Calu3 (cell line): Measurements from ENCODE around the gene CIDEA. TPM values are rescaled to one million over a fixed set of nuclear protein-coding genes. Genes with fewer than 3 reads are reported as not detected.

Source experiments
- BruUV-seq: library from RNA; stranded (reverse); fragments of 400-500 nt; replicated peaks from 2 replicates; lab custom pipeline; 2021; lab: Mats Ljungman, UMichigan
- CTCF ChIA-PET: fragments of 300-600 bp; sonication (Branson Sonifier 250); formaldehyde crosslinking; loops from one replicate; lab custom pipeline; 2022; ENCODE audit warnings: antibody characterized with exemption; lab: Charles Lee
- DNase-seq: peaks from one replicate; pipeline ENCODE4 v3.0.0; 2022
- H3K27ac Mint-ChIP-seq: one replicate; pipeline ENCODE4 v1.8.0; 2022; ENCODE audit warnings: mixed read lengths; ENCODE audit not compliant: unreplicated experiment
- H3K27me3 Mint-ChIP-seq: one replicate; pipeline ENCODE4 v1.8.0; 2022; ENCODE audit warnings: mixed read lengths; ENCODE audit not compliant: unreplicated experiment
- H3K36me3 Mint-ChIP-seq: one replicate; pipeline ENCODE4 v1.8.0; 2022; ENCODE audit warnings: mild to moderate bottlenecking, moderate library complexity, mixed read lengths; ENCODE audit not compliant: insufficient read depth, unreplicated experiment
- H3K4me1 Mint-ChIP-seq: one replicate; pipeline ENCODE4 v1.8.0; 2022; ENCODE audit warnings: mild to moderate bottlenecking, low read depth, mixed read lengths; ENCODE audit not compliant: unreplicated experiment
- H3K4me3 Mint-ChIP-seq: one replicate; pipeline ENCODE4 v1.8.0; 2022; ENCODE audit warnings: mild to moderate bottlenecking, low read depth, moderate library complexity, mixed read lengths; ENCODE audit not compliant: unreplicated experiment
- H3K9me3 Mint-ChIP-seq: one replicate; pipeline ENCODE4 v1.8.0; 2022; ENCODE audit warnings: low read depth, mixed read lengths; ENCODE audit not compliant: unreplicated experiment
- intact Hi-C: fragments of 100-400 bp; cut with micrococcal nuclease; formaldehyde crosslinking; loops from one replicate; pipeline ENCODE4 v1.10.0; 2022; ENCODE audit not compliant: unreplicated experiment
- total RNA-seq: library from RNA; stranded (reverse); gene quantifications from 2 replicates; pipeline ENCODE4 v1.2.3, GENCODE V29; 2022
- TF ChIP-seq, protein P1 (sequence below): fragments of 200-600 bp; IDR thresholded peaks from one replicate; pipeline ENCODE4 v1.8.0; 2022; ENCODE audit warnings: antibody characterized with exemption; ENCODE audit not compliant: unreplicated experiment

CIDEA gene
- total RNA-seq, 1 experiment from 2014 or later = not detected

DNA sequence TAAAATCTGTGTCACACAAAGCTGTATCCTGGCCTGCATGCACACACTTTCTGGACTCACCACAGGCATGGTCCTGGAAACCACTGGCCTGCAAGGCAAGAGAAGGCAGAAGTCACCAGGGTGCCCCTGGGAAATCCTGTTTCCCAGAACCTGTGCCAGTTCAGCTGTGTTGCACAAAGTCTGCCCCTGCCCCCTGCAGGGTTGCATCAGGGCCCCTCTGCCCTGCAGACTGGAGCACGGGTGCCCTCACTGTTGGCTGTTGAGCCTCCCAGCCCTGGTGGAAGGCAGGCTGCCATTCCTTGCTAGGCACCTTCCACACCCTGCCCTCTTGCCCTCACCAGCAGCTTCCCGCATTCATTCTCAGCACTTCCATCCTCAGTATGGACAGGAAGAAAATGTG is 35.9 kb downstream of the CIDEA start:
- Mint-ChIP-seq H3K4me3 (no peak overlapping the region), H3K9me3 (no peaks in the 10 kb centered on the region), H3K36me3 (peaks cover 9% of the 10 kb centered on the region), H3K27ac (no peak overlapping the region), H3K4me1 (peaks cover 16% of the 10 kb centered on the region), H3K27me3 (peaks cover 28% of the 10 kb centered on the region)
- intact Hi-C loops = no loop called here
- DNase-seq = no peak
- TF ChIP-seq, protein P1, sequence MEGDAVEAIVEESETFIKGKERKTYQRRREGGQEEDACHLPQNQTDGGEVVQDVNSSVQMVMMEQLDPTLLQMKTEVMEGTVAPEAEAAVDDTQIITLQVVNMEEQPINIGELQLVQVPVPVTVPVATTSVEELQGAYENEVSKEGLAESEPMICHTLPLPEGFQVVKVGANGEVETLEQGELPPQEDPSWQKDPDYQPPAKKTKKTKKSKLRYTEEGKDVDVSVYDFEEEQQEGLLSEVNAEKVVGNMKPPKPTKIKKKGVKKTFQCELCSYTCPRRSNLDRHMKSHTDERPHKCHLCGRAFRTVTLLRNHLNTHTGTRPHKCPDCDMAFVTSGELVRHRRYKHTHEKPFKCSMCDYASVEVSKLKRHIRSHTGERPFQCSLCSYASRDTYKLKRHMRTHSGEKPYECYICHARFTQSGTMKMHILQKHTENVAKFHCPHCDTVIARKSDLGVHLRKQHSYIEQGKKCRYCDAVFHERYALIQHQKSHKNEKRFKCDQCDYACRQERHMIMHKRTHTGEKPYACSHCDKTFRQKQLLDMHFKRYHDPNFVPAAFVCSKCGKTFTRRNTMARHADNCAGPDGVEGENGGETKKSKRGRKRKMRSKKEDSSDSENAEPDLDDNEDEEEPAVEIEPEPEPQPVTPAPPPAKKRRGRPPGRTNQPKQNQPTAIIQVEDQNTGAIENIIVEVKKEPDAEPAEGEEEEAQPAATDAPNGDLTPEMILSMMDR = no peak
- no TSS peak for BruUV-seq
- CTCF ChIA-PET = no interaction called here

DNA sequence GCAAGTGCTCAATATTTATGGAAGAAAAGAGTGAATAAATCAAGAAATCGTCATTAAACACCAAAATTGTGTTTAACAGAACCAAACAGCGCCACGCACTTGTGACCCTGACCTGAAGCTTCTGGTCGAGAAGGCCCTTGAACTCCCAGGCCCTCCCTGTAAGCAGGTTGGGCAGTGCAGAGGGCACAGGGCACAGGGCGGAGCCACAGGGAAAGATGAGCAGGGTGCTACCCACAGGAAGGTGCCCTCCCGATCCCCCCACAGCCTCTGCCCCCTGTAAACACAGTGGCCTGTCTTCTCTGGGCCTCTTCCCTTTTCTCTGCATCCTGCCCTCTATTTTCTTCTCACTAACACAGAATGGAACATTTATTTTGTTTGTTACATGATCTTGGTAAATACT is 37.0 kb downstream of the CIDEA start:
- intact Hi-C loops = no loop called here
- no peak overlapping the region for H3K4me3 Mint-ChIP-seq
- H3K36me3 Mint-ChIP-seq = peaks cover 9% of the 10 kb centered on the region
- CTCF ChIA-PET = no interaction called here
- TF ChIP-seq, protein P1 = no peak
- H3K9me3 Mint-ChIP-seq = no peaks in the 10 kb centered on the region
- no TSS peak for BruUV-seq
- peaks cover 26% of the 10 kb centered on the region for H3K27me3 Mint-ChIP-seq
- H3K4me1 Mint-ChIP-seq = peaks cover 16% of the 10 kb centered on the region
- no peak overlapping the region for H3K27ac Mint-ChIP-seq
- DNase-seq = no peak

DNA sequence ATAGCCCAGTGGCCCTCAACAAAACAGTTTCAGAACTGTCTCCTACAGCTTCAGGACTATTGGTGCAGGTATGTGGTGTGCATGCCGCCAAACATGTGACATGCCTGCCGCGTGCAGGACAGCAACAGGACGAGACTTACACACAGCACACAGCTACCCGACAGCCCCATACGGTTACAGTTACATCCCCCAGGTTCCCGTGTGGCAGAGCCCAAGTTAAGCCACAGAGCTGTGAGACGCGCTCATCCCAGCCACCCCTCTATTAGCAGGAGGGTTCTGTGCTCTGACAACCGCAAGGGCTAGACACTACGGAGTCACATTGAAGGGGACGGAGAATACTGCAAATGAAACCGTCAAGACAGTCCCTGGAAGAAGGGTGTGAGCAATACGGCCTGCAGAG is 37.5 kb downstream of the CIDEA start:
- Mint-ChIP-seq H3K36me3 (peaks cover 9% of the 10 kb centered on the region), H3K27ac (no peak overlapping the region), H3K27me3 (peaks cover 26% of the 10 kb centered on the region), H3K4me1 (peaks cover 16% of the 10 kb centered on the region), H3K9me3 (no peaks in the 10 kb centered on the region), H3K4me3 (no peak overlapping the region)
- DNase-seq = no peak
- TF ChIP-seq, protein P1 = no peak
- intact Hi-C loops = no loop called here
- BruUV-seq = no TSS peak
- CTCF ChIA-PET = no interaction called here

DNA sequence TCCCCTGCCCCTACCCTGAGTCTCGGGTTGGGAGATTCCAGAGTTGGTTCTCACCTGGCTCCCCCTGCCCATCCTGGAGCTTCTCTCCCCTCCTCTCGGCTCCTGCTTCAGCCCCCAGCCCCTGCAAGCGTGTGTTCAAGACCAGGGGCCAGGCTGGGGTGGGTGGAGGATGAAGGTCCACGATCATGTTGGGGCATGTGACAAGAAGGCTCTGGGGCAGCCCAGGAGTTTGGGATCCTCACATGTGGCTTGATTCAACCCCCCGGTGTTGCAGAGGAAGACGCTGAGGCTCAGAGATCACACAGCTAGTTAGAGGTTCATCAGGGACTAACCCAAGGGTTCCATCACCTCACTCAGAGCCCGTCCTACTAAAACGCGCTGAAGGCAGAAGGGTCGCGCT is 39.7 kb downstream of the CIDEA start:
- intact Hi-C loops = no loop called here
- no peak for DNase-seq
- CTCF ChIA-PET = no interaction called here
- no TSS peak for BruUV-seq
- Mint-ChIP-seq H3K27ac (no peak overlapping the region), H3K4me1 (peaks cover 9% of the 10 kb centered on the region), H3K9me3 (no peaks in the 10 kb centered on the region), H3K4me3 (no peak overlapping the region), H3K36me3 (no peaks in the 10 kb centered on the region), H3K27me3 (peaks cover 31% of the 10 kb centered on the region)
- TF ChIP-seq, protein P1 = no peak
